BE2C (cell line): ENCODE data around the gene SPANXN4.

Experiments used
- DNase-seq: peaks from one replicate; pipeline ENCODE4 v3.0.0-alpha.2; 2020
- H3K27me3 ChIP-seq: fragments of 250-450 bp; sonication (Bioruptor Pico); 2 replicates; pipeline ENCODE4 v1.5.1; 2020; ENCODE audit warnings: mild to moderate bottlenecking
- H3K36me3 ChIP-seq: fragments of 250-450 bp; sonication (Bioruptor Pico); 2 replicates; pipeline ENCODE4 v1.5.1; 2020; ENCODE audit warnings: mild to moderate bottlenecking
- H3K4me1 ChIP-seq: fragments of 250-450 bp; sonication (Bioruptor Pico); 2 replicates; pipeline ENCODE4 v1.5.1; 2020
- H3K4me3 ChIP-seq: 2 replicates; pipeline ENCODE4 v1.5.1; 2011; ENCODE audit warnings: low read depth, low read length
- H3K9me3 ChIP-seq: fragments of 250-450 bp; sonication (Bioruptor Pico); 2 replicates; pipeline ENCODE4 v1.5.1; 2020
- CTCF ChIP-seq: IDR thresholded peaks from 2 replicates; pipeline ENCODE4 v1.5.1; 2012; ENCODE audit warnings: mild to moderate bottlenecking, low read depth, low read length

The SPANXN4 gene

GRCh38 chrX:142998447-142999198 is 27.1 kb upstream of the SPANXN4 start:
- H3K27me3 ChIP-seq, result no peaks in the 10 kb centered on the region
- DNase-seq, result no peak
- no peak overlapping the region for H3K4me3 ChIP-seq
- no peaks in the 10 kb centered on the region for H3K9me3 ChIP-seq
- no peaks in the 10 kb centered on the region for H3K36me3 ChIP-seq
- no peak for TF ChIP-seq CTCF
- H3K4me1 ChIP-seq, result no peaks in the 10 kb centered on the region

GRCh38 chrX:142999199-142999701 is 26.5 kb upstream of the SPANXN4 start:
- Histone ChIP-seq H3K4me1 (no peaks in the 10 kb centered on the region), H3K36me3 (no peaks in the 10 kb centered on the region), H3K4me3 (no peak overlapping the region), H3K9me3 (no peaks in the 10 kb centered on the region), H3K27me3 (no peaks in the 10 kb centered on the region)
- DNase-seq, result no peak
- TF ChIP-seq CTCF, result no peak

GRCh38 chrX:143002206-143002605 is 23.5 kb upstream of the SPANXN4 start:
- H3K4me3 ChIP-seq, result no peak overlapping the region
- no peaks in the 10 kb centered on the region for H3K36me3 ChIP-seq
- H3K27me3 ChIP-seq, result no peaks in the 10 kb centered on the region
- no peak for DNase-seq
- H3K9me3 ChIP-seq, result no peaks in the 10 kb centered on the region
- no peaks in the 10 kb centered on the region for H3K4me1 ChIP-seq
- no peak for TF ChIP-seq CTCF

GRCh38 chrX:143017272-143017671 is 8.5 kb upstream of the SPANXN4 start:
- no peaks in the 10 kb centered on the region for H3K9me3 ChIP-seq
- DNase-seq, result no peak
- H3K27me3 ChIP-seq, result no peaks in the 10 kb centered on the region
- no peak for TF ChIP-seq CTCF
- no peaks in the 10 kb centered on the region for H3K36me3 ChIP-seq
- no peak overlapping the region for H3K4me3 ChIP-seq
- H3K4me1 ChIP-seq, result no peaks in the 10 kb centered on the region

- H3K4me1 ChIP-seq, result no peaks in the 10 kb centered on the region
- DNase-seq, result no peak
- no peaks in the 10 kb centered on the region for H3K27me3 ChIP-seq
- TF ChIP-seq CTCF, result no peak
- H3K36me3 ChIP-seq, result no peaks in the 10 kb centered on the region
- H3K9me3 ChIP-seq, result no peaks in the 10 kb centered on the region
- H3K4me3 ChIP-seq, result no peak overlapping the region
Observed at GRCh38 chrX:143027275-143027674, 1.5 kb downstream of the SPANXN4 start.

- Histone ChIP-seq H3K27me3 (no peaks in the 10 kb centered on the region), H3K4me1 (no peaks in the 10 kb centered on the region), H3K36me3 (no peaks in the 10 kb centered on the region), H3K9me3 (no peaks in the 10 kb centered on the region), H3K4me3 (no peak overlapping the region)
- DNase-seq, result no peak
- no peak for TF ChIP-seq CTCF
Observed at GRCh38 chrX:143047511-143047910, 21.8 kb downstream of the SPANXN4 start.
